ENCODE results near the gene KLK14. TPM values are rescaled to one million over a fixed set of nuclear protein-coding genes. Genes with fewer than 3 reads are reported as not detected.

KLK14 gene
- not detected in 2 replicates for total RNA-seq (2014; rRNA removed; shearing (Covaris generic))
- not detected in 2 replicates for polyA plus RNA-seq (2015; cell fraction: cytosol; rRNA removed)
- 0.28 TPM in 1 of 2 replicates, not detected in the other for polyA plus RNA-seq (2015; cell fraction: nucleus; rRNA removed)

- DNase-seq (ENCODE audit: low read depth): no peak
Measured at GRCh38 chr19:51082611-51083010, at the start of gene KLK14. TSS of gene KLK14 (minus strand) at chr19:51082887. CDS start at chr19:51082614, 273 bp downstream.

- peak; percentile 30 for DNase-seq (ENCODE audit: low read depth)
Measured at GRCh38 chr19:51131780-51132680, 49.3 kb upstream of the KLK14 start.

- DNase-seq (ENCODE audit: low read depth): no peak
Measured at GRCh38 chr19:51129716-51130115, 47.0 kb upstream of the KLK14 start.

- DNase-seq (ENCODE audit: low read depth): no peak
Measured at GRCh38 chr19:51128227-51128626, 45.5 kb upstream of the KLK14 start.

- DNase-seq (ENCODE audit: low read depth): peak; percentile 94
Measured at GRCh38 chr19:51127755-51128154, 45.1 kb upstream of the KLK14 start.

- DNase-seq (ENCODE audit: low read depth): no peak
Measured at GRCh38 chr19:51127032-51127431, 44.3 kb upstream of the KLK14 start.

- DNase-seq (ENCODE audit: low read depth): no peak
Measured at GRCh38 chr19:51125421-51126075, 42.9 kb upstream of the KLK14 start.

- DNase-seq (ENCODE audit: low read depth): no peak
Measured at GRCh38 chr19:51124729-51125128, 42.0 kb upstream of the KLK14 start, which contains the start of gene SIGLEC9. TSS of gene SIGLEC9 (plus strand) at chr19:51124906. CDS start at chr19:51124975, 69 bp downstream.

- no peak for DNase-seq (ENCODE audit: low read depth)
Measured at GRCh38 chr19:51124216-51124615, 41.5 kb upstream of the KLK14 start.

- no peak for DNase-seq (ENCODE audit: low read depth)
Measured at GRCh38 chr19:51123802-51124201, 41.1 kb upstream of the KLK14 start.

- DNase-seq (ENCODE audit: low read depth): no peak
Measured at GRCh38 chr19:51123381-51123800, 40.7 kb upstream of the KLK14 start.

GRCh38 chr19:51122112-51122981, 39.7 kb upstream of the KLK14 start:
- peak; percentile 86 for DNase-seq (ENCODE audit: low read depth)

GRCh38 chr19:51121257-51121656, 38.6 kb upstream of the KLK14 start:
- DNase-seq (ENCODE audit: low read depth): no peak

- DNase-seq (ENCODE audit: low read depth): no peak
Measured at GRCh38 chr19:51120160-51120559, 37.5 kb upstream of the KLK14 start.

- DNase-seq (ENCODE audit: low read depth): no peak
Measured at GRCh38 chr19:51119611-51120010, 36.9 kb upstream of the KLK14 start.

- peak; percentile 60 for DNase-seq (ENCODE audit: low read depth)
Measured at GRCh38 chr19:51119101-51119500, 36.4 kb upstream of the KLK14 start.

GRCh38 chr19:51116736-51117286, 34.1 kb upstream of the KLK14 start:
- DNase-seq (ENCODE audit: low read depth): peak; percentile 27

GRCh38 chr19:51114087-51114729, 31.5 kb upstream of the KLK14 start:
- DNase-seq (ENCODE audit: low read depth): no peak

- DNase-seq (ENCODE audit: low read depth): peak; percentile 24
Measured at GRCh38 chr19:51111606-51112005, 28.9 kb upstream of the KLK14 start.

GRCh38 chr19:51110666-51110971, 27.9 kb upstream of the KLK14 start:
- no peak for DNase-seq (ENCODE audit: low read depth)

- no peak for DNase-seq (ENCODE audit: low read depth)
Measured at GRCh38 chr19:51108805-51109146, 26.1 kb upstream of the KLK14 start.

Data from HT1080 (cell line).